Vagina (tissue), 2 donors: Measurements from ENCODE around the gene KIAA0513.

Source experiments
- POLR2A ChIP-seq, 2 donors: fragments of 450-650 bp; IDR thresholded peaks; one replicate each; pipeline ENCODE4 v1.6.1; 2017; ENCODE audit warnings: antibody characterized with exemption in 2 of 2, mild to moderate bottlenecking in 2 of 2, moderate library complexity in 2 of 2
- POLR2AphosphoS5 ChIP-seq, 2 donors: sonication (generic); formaldehyde crosslinking; IDR thresholded peaks; one replicate each; pipeline ENCODE4 v1.9.0; 2017; ENCODE audit warnings: antibody characterized with exemption in 2 of 2, mild to moderate bottlenecking in 2 of 2, low read depth in 1 of 2; ENCODE audit not compliant: insufficient read depth in 1 of 2
- TF ChIP-seq, protein P1 (sequence below), 3 experiments: fragments of 450-650 bp in 2 of 3; fragments of 200-600 bp in 1 of 3; sonication (generic) in 1 of 3; IDR thresholded peaks; one replicate each; pipeline ENCODE4 v1.5.1; 2017 to 2019; ENCODE audit warnings: antibody characterized with exemption in 3 of 3, mild to moderate bottlenecking in 2 of 3, moderate library complexity in 2 of 3

DNA sequence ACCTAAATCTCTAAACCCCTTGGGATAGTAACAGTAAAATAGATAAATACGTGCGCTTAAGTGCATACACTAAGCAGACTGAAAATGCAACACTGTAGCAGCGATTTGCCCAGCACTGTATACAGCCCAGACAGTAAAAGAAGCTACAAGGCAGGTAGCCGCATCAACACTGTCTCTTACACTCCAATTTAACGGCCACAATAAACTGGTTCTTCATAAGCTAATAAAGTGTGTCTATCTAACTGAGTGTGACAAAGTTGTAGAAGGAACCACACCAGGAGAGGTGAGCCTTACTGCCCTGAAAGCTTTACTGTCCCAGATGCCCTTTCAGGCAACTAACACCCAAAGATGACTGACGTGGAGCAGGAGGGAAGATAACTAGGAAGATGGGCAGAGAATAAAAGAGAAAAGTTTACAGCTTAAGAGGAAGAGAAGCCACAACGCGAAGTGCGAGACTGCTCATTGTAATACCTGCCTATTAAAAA, 17.1 kb upstream of the KIAA0513 start:
- TF ChIP-seq, protein P1, sequence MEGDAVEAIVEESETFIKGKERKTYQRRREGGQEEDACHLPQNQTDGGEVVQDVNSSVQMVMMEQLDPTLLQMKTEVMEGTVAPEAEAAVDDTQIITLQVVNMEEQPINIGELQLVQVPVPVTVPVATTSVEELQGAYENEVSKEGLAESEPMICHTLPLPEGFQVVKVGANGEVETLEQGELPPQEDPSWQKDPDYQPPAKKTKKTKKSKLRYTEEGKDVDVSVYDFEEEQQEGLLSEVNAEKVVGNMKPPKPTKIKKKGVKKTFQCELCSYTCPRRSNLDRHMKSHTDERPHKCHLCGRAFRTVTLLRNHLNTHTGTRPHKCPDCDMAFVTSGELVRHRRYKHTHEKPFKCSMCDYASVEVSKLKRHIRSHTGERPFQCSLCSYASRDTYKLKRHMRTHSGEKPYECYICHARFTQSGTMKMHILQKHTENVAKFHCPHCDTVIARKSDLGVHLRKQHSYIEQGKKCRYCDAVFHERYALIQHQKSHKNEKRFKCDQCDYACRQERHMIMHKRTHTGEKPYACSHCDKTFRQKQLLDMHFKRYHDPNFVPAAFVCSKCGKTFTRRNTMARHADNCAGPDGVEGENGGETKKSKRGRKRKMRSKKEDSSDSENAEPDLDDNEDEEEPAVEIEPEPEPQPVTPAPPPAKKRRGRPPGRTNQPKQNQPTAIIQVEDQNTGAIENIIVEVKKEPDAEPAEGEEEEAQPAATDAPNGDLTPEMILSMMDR (IDR thresholded peaks at IDR 0.05), result no peak
- TF ChIP-seq POLR2AphosphoS5 (IDR thresholded peaks at IDR 0.05; ENCODE audit: insufficient read depth in 1 of 2, low read depth in 1 of 2), result no peak
- no peak for TF ChIP-seq POLR2A (IDR thresholded peaks at IDR 0.05)
